22Rv1 (cell line): Measurements from ENCODE around the gene SLCO3A1.

Source experiments
- CTCF ChIP-seq: fragments of 450-650 bp; IDR thresholded peaks from 2 replicates; pipeline ENCODE4 v1.5.1; 2017; ENCODE audit warnings: mild to moderate bottlenecking
- ZFX ChIP-seq: fragments of 450-650 bp; IDR thresholded peaks from 2 replicates; pipeline ENCODE4 v1.6.1; 2017; ENCODE audit warnings: antibody characterized with exemption, borderline replicate concordance

- no peak for TF ChIP-seq CTCF
- TF ChIP-seq ZFX: no peak
These were observed 306.7 kb downstream of the SLCO3A1 start for GRCh38 chr15:92159906-92160841.
